Kidney glomerular epithelial cell (primary cell): ENCODE measurements around the gene L3MBTL2.
A peak's percentile ranks its signal among the peaks of the same experiment; 100 is the strongest.
"Not testable (repeated sequence)": the region's sequence is repeated elsewhere in the genome, so short reads cannot be mapped to it uniquely, and the experiment has no call there.

Experiments used
- DNase-seq: peaks from one replicate; lab custom pipeline; 2025; lab: John Stamatoyannopoulos, UW

L3MBTL2 gene

DNA sequence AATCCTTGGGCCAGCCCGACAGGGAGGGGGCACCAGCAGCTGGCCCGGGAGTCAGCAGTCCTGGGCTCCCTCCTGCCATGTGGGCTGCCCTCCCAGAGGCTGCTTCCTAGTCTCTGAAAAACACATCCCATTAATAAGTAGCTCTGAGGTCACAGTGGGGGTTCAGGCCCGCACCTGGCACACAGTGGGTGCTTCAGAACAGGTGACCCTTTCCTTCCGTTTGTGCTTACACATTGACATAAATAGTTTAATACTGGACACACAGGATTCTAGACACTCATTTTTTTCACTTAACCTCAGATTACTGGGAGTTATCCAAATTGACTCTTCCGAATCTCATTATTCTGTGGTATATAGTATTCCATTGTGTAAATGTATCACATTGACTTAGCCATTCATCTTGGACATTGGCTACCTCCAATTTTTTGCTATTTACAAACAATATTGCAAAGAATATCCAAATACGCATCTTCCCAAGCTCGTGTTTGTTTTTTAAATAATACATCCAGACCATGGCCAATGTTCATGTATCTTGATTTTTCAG lies 36.1 kb downstream of the L3MBTL2 start:
- DNase-seq: no peak

GRCh38 chr22:41242396-41243117 lies 37.4 kb downstream of the L3MBTL2 start:
- no peak for DNase-seq

DNA sequence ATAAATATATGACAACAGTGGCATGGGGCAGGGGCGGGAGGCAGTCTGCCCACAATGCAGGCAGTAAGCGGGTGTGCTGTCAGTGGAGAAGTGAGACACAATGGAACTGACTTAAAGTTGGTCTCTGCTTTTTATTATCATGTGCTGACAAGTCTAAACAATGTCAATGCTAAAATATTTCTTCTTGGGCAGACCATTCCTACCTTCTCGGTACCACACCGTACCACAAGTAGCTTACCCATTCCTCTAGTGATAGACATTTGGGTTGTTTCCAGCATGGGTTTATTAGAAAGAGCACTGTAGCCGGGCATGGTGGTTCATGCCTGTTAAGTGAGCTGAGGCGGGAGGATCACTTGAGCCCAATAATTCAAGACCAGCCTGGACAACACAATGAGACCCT lies 38.2 kb downstream of the L3MBTL2 start:
- DNase-seq: no peak

GRCh38 chr22:41245917-41246499 lies 40.9 kb downstream of the L3MBTL2 start:
- DNase-seq: no peak

DNA sequence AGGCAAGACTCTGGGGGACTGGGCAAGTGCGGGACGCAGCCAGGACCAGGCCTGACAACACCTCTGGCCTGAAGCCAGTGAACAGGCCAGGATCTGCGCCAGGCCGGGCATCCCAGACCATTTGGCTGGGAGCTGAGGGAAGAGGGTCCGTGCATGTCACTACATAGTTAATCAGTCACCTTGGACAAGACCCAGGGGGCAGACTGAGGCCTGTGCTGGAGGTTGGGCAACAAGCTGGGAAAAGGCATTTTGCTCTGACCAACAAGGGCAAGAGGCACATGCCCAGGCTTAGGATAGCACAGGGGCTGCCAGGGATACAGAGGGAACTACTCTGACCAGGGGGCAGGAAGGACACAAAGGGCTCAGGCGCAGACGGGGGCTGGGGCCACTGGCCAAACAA lies 42.6 kb downstream of the L3MBTL2 start:
- no peak for DNase-seq

DNA sequence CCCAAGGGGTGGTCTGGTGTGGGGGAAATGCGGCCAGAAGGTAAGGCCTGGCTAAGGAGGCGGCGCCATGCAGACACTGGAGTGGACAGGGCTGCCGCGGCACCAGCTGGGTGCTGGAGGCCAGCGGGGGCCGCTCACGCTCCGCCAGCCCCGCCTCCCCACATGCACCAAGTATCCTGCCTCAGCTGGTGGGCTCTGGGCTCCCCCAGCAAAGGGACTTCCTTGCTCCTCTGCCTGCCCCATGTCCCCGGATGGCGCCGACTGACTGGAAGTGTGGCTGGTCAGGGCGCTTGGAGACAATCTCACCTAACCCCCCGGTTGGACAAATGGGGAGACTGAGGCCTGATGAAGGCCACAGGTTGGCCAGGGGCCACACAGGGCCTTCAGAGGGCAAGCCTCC lies 43.2 kb downstream of the L3MBTL2 start:
- DNase-seq: no peak

DNA sequence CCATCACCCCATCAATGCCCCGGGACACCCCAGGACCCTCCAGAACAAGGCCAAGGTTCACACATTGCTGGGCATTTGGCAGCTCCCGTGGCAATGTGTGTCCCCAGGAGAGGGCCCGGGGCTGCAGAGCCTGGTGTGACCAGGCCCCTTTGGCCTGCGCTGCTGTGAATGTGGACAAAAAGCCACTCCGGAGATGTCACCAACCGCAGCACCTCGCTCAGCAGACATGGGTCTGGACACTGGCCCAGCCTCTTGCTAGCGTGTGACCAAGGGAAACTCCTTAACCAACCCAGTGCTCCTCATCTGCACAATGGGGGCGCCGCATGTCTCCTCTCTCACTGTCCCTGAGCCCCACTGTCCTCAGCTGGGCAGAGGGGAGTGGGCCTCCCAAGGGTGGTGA lies 43.6 kb downstream of the L3MBTL2 start:
- no peak for DNase-seq

GRCh38 chr22:41249442-41249841 lies 44.3 kb downstream of the L3MBTL2 start:
- DNase-seq: no peak

DNA sequence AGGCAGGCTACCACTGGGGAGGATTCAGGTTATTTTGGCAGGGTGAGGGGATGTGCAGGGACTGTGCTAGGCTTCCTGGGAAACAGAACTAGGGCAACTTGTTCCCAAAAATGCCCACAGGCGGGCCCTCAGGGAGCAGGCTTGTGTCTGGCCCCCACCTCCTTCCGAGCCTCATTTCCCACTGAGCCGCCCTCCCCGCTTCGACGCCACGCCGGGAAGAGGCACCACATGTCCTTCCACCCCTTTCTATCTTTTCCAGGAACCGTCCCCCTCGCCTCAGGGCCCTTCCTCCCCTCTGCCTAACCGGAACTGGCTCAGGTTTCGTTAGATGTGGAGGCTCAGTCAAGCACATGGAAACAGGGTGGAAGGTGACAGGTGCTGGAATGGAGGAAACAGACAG lies 45.0 kb downstream of the L3MBTL2 start:
- DNase-seq: no peak

DNA sequence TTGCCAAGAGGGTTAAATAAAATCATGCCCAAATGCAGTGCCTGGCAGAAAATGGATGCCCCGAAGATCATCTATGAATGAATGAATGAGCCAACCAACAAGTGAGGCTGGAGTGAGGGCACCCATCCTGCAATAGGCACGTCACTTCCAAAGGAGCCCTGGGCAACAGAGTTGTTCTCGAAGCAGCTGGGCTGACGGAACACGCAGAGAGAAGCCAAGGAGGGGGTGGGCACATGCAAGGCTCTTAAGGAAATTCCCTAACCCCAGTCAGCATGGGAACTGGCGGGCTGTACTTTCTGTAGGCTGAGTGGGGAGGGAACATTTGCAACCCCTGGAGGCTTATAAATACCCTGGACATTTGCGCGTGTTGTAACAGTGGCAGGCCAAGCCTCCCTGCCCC lies 47.3 kb downstream of the L3MBTL2 start:
- no peak for DNase-seq

- no peak for DNase-seq
These were observed 49.1 kb downstream of the L3MBTL2 start for GRCh38 chr22:41254230-41254629.

DNA sequence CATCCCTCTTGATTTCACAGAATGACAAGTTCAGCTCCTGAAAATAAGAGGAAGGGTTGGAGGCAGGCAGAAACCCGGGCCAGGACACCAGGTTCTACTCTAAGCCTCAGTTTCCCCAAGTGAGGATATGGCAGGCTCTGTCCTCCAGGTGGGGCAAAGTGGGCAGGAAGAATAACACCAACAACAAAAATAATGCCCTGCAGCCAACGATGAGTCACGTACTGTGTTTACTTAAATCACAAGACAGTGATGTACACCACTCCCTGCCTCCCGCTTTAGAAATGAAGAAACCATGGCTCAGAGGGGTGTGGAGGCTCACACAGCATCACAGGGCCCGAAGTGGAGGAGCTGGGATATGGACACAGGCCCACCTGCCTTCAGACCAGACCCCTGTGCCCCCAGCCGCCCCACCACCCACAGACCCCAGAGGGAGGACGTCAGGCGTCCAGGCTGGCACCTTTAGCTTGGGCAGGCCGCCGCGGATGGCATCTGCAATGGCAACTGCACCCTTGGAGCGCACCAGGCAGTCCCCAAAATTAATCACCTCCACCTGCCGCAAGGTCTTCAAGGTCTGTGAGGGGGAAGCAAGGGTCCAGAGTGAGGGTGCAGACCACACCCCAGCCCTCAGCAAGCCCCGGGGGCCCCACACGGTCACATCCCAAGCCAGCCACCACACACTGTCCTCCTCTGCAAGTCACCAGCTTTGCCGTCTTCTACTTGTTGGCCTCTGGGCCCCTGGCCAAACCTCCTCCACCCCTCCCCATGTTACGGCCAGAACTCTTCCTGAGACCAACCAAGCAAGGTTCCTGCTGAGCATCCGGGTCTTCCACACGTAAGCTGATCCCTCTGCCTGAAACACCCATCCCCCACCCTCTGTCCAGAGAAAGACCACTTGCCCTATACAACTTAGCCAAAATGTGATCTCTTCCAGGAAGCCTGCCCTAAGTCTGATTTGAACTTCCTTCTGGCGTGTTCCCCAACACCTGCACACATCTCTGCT lies 51.4 kb downstream of the L3MBTL2 start:
- DNase-seq: peak; percentile 44

DNA sequence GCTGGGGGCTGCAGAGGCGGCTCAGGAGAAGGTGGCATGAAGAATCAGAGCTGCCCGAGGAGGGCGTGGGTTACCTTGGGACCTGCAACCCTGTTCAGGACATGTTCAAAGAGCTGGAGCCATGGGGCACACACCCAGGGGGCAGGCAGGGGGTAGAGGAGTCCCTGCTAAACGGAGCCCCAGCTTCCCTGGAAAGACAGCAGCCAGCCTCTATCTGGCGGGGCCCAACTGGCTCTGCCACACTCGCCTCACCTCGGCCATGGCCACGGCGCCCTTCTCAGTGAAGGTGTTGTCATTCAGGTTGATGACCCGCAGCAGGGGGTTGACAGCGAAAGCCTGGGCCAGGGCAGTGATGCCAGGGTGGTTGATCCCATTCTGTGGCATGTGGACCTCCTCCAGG lies 52.6 kb downstream of the L3MBTL2 start:
- no peak for DNase-seq

DNA sequence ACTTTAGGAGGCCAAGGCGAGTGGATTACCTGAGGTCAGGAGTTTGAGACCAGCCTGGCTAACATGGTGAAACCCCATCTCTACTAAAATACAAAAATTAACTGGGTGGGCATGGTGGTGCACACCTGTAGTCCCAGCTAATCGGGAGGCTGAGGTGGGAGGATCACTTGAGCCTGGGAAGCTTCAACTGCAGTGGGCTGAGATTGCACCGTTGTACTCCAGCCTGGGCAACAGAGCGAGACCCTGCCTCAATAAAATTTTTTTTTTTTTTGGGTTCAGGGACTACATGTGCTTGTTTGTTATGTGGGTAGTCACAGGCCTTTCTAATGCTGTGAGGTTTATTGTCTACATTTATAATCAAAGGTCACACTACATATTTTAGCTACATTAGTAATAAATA lies 54.6 kb downstream of the L3MBTL2 start:
- not testable (repeated sequence) for DNase-seq

GRCh38 chr22:41260871-41261270 lies 55.8 kb downstream of the L3MBTL2 start:
- DNase-seq: no peak

- no peak for DNase-seq
These were observed 56.6 kb downstream of the L3MBTL2 start for GRCh38 chr22:41261541-41262249.

DNA sequence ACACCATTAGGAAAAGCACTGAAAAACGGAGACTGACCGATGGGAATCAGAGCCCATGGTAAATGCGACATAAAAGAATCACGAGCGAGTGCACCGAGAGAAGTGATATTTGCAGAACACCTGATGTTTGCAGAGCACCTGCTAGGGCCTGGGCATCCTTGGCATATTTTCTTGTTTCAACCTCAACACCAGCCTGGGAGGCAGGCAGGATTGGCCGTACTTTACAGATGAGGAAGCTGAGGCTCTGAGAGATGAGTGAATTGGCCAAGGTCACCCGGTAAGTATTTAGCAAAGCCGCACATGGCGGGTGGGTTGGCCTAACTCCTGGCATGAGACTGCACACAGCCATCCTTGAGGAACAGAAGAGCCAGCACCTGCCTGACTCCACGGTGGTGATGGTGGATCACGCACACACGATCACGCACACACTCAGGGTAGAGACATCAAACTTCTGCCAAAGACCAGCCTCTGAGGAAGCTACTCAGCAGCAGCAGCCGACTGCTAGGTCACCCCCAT lies 57.2 kb downstream of the L3MBTL2 start:
- no peak for DNase-seq

DNA sequence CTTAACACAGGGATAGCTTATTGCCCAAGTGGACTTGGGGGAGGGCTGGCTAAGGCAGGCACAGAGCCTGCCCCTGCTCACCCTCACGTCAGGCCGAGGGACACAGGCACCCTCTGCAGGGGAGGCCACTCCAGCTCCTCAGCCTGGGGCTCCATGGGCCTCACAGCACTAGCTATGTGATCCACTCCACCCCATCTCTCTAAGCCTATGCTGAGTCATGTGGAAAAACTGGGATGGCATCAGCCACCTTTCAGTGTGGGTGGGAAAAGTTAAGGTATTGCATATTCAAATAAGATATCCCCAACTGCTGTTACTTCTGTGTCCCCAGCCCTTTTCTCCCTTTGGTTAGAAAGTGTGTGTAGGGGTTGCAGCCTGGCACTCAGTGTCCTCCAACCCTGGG lies 58.6 kb downstream of the L3MBTL2 start:
- no peak for DNase-seq

DNA sequence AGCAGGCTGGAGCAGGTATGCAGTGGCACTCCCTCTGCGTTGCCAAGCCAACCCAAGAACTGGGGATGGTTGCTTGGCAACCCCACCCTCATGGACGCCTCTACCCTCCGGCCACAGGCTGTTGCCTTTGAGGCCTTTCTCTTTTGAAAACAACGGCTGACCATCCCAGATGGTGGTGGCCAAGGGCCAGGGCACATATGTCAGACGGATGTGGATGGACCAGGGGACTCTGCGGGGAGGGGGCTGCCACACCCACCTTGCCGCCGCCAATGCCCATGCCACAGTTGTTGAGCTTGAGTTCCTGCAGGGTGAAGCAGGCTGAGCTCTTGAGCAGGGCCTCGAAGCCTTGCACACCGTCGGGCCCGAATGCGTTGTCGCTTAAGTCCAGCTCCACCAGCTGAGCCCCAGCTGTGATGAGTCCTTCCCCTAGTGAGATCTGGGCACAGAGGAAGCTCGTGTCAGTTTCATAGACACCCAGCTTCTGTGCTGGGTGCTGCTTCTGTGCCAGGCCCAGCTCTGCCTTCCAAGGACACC lies 59.4 kb downstream of the L3MBTL2 start:
- DNase-seq: no peak

GRCh38 chr22:41267958-41268357 lies 62.8 kb downstream of the L3MBTL2 start:
- no peak for DNase-seq

- no peak for DNase-seq
These were observed 66.7 kb downstream of the L3MBTL2 start for GRCh38 chr22:41271787-41272186.
